HL-60 (cell line): ENCODE data around the gene PITX1.
A peak's percentile ranks its signal among the peaks of the same experiment; 100 is the strongest.

Experiments
- DNase-seq, 2 experiments: peaks; one replicate each; pipeline ENCODE4 v3.0.0-alpha.2; 2010 to 2020; ENCODE audit warnings: low read depth in 1 of 2, low spot score in 1 of 2
- H3K27ac ChIP-seq: fragments of 250-450 bp; sonication (Bioruptor Pico); replicated peaks from 2 replicates; pipeline ENCODE4 v1.5.1; 2020; ENCODE audit warnings: mild to moderate bottlenecking, moderate library complexity
- H3K27me3 ChIP-seq: fragments of 250-450 bp; sonication (Bioruptor Pico); 2 replicates; pipeline ENCODE4 v1.5.1; 2021; ENCODE audit warnings: mild to moderate bottlenecking, moderate library complexity; ENCODE audit not compliant: insufficient read depth, poor library complexity, severe bottlenecking
- H3K4me3 ChIP-seq: replicated peaks from 2 replicates; pipeline ENCODE4 v1.5.1; 2011; ENCODE audit warnings: mild to moderate bottlenecking, control low read depth, low read length; ENCODE audit not compliant: insufficient read depth
- CTCF ChIP-seq: IDR thresholded peaks from one replicate; pipeline ENCODE4 v1.5.1; 2011; ENCODE audit warnings: low read length, control low read depth, inconsistent platforms; ENCODE audit not compliant: insufficient read depth
- GABPA ChIP-seq: IDR thresholded peaks from 2 replicates; pipeline ENCODE4 v1.6.1; 2012; ENCODE audit warnings: low read depth
- POLR2AphosphoS5 ChIP-seq: IDR thresholded peaks from 2 replicates; pipeline ENCODE4 v1.6.1; 2012; ENCODE audit warnings: low read depth
- REST ChIP-seq: IDR thresholded peaks from 2 replicates; pipeline ENCODE4 v1.6.1; 2012; ENCODE audit warnings: low read depth; ENCODE audit not compliant: insufficient replicate concordance
- SPI1 ChIP-seq: IDR thresholded peaks from 2 replicates; pipeline ENCODE4 v1.6.1; 2012; ENCODE audit warnings: low read depth, mild to moderate bottlenecking, borderline replicate concordance

The PITX1 gene

GRCh38 chr5:135031813-135032694 lies 2.0 kb downstream of the PITX1 start:
- Histone ChIP-seq H3K27me3 (peaks cover 12% of the 10 kb centered on the region), H3K4me3 (peak overlapping the region; percentile 52), H3K27ac (peak overlapping the region; percentile 40)
- TF ChIP-seq REST = no peak
- TF ChIP-seq POLR2AphosphoS5 = no peak
- no peak for TF ChIP-seq CTCF
- TF ChIP-seq SPI1 = no peak
- no peak for TF ChIP-seq GABPA
- no peak for DNase-seq

- H3K27me3 ChIP-seq = peaks cover 12% of the 10 kb centered on the region
- DNase-seq = peak in 1 of 2 experiments; percentile 25
- TF ChIP-seq GABPA = no peak
- no peak for TF ChIP-seq POLR2AphosphoS5
- TF ChIP-seq CTCF = no peak
- H3K27ac ChIP-seq = peak overlapping the region; percentile 27
- H3K4me3 ChIP-seq = peak overlapping the region; percentile 52
Measured at GRCh38 chr5:135030956-135031812, 2.8 kb downstream of the PITX1 start.

- Histone ChIP-seq H3K27me3 (peaks cover 12% of the 10 kb centered on the region), H3K4me3 (peak overlapping the region; percentile 52), H3K27ac (no peak overlapping the region)
- TF ChIP-seq SPI1 = no peak
- TF ChIP-seq CTCF = no peak
- no peak for TF ChIP-seq POLR2AphosphoS5
- no peak for TF ChIP-seq GABPA
- no peak for TF ChIP-seq REST
- no peak for DNase-seq
Measured at GRCh38 chr5:135030123-135030955, 3.7 kb downstream of the PITX1 start.
